ENCODE results near the gene SPACA7. TPM values are rescaled to one million over a fixed set of nuclear protein-coding genes. Genes with fewer than 3 reads are reported as not detected.

The SPACA7 gene, protein sequence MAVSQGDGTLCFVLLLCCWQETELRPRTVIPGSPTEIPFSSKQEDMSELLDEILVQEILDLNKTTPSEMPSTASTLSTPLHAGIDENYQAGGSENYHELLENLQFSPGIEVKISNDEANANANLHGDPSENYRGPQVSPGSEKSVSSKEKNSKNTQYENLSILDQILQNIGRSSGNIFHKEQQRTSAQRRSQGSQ
- not detected in 2 replicates for total RNA-seq (2014; rRNA removed; shearing (Covaris generic))
- not detected in 2 replicates for polyA plus RNA-seq (2015; cell fraction: cytosol; rRNA removed)
- polyA plus RNA-seq (2015; cell fraction: nucleus; rRNA removed), result not detected in 2 replicates

- DNase-seq (ENCODE audit: low read depth), result no peak
These were observed at the start of gene SPACA7 for GRCh38 chr13:112376050-112376681. Gene SPACA7 (plus strand): TSS chr13:112376355. CDS start chr13:112376386, 31 bp downstream.

- no peak for DNase-seq (ENCODE audit: low read depth)
These were observed 49.3 kb upstream of the SPACA7 start for GRCh38 chr13:112326821-112327370.

GRCh38 chr13:112328936-112329335 is 47.2 kb upstream of the SPACA7 start:
- DNase-seq (ENCODE audit: low read depth), result no peak

DNA sequence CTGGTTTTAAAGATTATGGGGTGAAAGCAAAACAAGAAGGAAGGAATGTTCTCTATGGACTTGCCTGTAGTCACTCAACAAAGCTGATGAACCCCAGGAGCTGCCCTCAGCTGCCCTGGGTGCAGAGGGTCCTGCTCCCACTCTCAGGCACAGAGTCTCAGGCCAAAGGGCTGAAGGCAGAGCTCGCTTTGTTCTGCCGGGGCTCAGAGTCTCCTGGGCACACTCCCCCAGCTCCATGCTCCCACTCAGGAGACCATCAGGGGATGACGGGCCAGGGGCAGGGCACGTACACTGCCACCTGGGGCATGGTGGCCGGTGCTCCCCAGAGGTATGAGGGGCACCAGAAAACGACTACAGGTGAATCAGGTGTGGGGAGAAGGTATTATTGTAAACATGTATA is 46.8 kb upstream of the SPACA7 start:
- no peak for DNase-seq (ENCODE audit: low read depth)

DNA sequence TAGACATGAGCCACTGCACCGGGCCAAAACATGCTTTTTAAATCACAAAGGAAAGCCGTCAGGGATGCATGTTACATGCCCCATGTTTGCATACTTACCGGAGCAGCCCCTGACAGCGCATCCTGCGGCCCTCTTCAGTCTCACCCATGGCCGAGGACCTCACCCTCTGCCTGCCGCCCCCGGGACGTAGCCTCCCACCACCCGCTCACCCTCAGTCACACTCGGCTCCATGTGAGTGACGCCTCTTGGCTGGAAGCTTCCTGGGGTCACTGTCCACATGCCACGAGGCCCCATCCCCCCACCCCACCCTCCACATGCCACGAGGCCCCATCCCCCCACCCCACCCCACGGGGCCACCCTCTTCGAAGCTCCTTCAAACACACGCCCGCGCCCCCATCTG is 46.1 kb upstream of the SPACA7 start:
- DNase-seq (ENCODE audit: low read depth), result no peak

DNA sequence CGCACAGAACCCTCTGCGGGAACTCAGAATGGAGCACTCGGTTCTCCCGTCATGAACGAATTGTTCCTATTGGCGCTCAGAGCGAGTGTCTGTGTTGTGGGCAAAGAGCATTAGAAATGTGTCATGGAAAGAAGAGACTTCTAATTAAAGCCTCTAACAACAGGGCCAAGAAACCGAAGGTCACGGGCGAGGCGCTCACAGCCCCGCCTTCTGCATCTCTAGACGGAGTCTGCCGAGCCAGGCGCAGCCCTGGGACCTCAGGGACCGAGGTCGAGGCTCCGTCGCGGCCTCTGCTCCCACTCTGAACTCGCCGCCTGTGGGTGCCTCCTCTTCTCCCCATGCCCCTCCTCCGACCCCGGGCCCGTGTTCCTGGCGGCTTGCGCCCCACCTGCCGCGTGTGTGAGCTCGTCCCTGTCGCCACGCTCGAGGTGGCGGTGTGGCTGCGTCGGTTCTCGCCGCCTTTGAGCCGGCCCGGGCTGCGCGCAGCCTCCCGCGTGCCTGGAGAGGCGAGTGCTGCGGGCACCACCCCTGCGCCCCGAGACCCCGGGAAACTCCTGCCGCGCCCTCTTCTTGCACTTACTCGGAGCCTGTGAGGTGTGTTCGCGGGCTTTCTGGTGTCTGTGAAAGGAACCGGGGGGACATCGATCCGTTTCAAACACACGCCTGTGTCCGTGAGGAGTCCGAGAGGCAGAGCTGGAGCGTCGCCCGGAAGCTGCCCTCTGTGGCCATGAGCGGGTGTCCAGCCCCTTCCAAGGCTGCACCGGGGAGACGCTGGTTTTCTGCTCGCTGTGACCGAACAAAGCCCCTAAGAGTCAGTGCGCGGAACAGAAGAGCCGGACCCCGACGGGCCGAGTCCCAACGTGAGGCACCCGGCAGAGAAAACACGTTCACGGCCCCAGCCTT is 45.4 kb upstream of the SPACA7 start:
- DNase-seq (ENCODE audit: low read depth), result no peak

DNA sequence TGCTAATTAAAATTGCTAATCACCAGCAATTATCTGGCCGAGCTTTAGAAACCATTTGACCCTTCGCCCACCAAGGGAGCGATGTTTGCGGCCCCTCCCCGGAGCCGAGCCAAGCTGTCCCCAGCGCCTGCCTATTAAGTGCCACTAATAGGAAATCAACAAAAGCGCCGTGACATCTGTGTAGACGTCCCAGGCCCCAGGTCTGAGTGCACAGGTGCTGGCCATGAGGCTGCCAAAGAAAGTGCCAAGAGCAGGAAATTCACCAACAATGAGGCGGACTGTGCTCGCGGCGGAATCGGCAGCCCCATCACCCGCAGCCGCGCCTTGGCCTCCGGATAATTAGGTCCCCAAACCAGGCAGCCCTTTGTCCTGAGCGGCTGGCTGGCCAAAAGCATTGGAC is 44.5 kb upstream of the SPACA7 start:
- no peak for DNase-seq (ENCODE audit: low read depth)

- no peak for DNase-seq (ENCODE audit: low read depth)
These were observed 43.4 kb upstream of the SPACA7 start for GRCh38 chr13:112332727-112333126.

DNA sequence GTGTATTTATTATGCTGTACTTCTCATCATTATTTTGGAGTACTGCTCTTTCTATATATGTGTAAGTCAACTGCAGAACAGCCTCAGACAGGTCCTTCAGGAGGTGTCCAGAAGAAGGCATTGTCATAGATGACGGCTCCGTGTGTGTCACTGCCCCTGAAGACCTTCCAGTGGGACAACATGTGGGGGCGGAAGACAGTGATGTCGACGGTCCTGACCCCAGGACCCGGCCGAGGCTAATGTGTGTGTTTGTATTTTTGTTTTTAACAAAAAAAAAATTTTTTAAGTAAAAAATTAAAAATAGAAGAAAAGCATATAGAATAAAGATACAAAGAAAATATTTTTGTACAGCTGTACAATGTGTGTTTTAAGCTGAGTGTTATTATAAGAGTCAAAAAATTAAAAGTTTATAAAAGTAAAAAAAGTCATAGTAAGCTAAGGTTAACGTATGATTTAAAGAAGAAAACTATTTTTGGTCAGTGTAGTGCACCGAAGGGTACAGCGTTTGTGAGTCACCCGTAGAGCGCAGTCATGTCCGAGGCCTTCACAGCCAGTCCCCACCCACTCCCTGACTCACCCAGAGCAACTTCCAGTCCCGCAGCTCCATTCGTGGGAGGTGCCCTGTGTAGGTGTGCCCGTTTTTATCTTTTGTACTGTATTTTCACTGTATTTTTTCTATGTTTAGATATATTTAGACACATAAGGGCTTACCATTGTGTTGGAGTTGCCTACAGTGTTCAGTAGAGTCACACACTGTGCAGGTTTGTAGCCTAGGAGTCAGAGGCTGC is 42.2 kb upstream of the SPACA7 start:
- DNase-seq (ENCODE audit: low read depth), result peak; percentile 73

GRCh38 chr13:112335135-112335534 is 41.0 kb upstream of the SPACA7 start:
- no peak for DNase-seq (ENCODE audit: low read depth)

- DNase-seq (ENCODE audit: low read depth), result no peak
These were observed 34.7 kb upstream of the SPACA7 start for GRCh38 chr13:112341446-112341845.

- no peak for DNase-seq (ENCODE audit: low read depth)
These were observed 34.0 kb upstream of the SPACA7 start for GRCh38 chr13:112341976-112342735.

DNA sequence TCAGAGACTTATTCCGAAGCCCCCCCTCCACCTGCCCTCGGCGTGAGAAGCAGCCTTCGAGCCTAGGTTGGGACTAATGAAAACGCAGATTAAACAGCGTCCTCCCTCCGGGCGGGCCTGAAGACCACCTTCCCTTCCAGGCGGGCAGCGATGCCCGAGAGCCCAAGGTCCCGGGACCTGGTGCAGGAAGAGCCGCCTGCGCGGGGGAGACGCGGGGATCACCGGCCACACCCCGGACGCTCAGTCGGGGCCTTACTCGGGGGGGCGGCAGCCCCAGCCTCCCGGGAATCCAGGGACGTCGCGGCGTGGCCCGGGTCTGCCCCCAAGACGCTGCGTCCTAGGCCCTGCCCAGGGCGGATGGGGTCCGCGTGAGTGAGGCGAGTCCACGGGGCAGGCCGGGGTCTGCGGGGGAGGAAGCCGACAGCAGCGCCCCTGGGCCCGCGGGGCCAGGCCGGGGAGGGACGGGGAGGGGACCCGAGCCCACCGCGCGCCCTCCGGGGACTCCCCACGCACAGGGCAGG is 33.3 kb upstream of the SPACA7 start:
- DNase-seq (ENCODE audit: low read depth), result no peak

DNA sequence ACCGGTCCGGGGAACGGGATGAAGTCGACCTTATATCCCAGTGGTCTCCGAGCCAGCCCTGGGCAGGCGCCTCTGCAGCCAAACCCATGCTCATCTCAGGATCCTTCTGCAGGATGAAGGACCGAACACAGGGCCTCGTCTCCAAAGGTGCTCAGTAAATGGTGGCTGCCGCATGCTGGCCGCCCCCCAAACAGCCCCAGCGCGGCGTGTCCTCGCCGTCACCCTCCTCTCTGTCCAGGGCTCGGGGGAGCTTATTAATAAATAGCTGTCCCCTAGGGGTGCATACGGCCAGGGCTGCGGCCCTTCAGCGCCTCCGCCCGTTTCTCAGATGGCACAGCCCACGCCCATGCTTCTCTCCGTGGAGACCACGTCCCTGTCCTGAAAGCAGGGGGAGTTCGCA is 32.6 kb upstream of the SPACA7 start:
- no peak for DNase-seq (ENCODE audit: low read depth)

GRCh38 chr13:112345826-112346172 is 30.4 kb upstream of the SPACA7 start:
- DNase-seq (ENCODE audit: low read depth), result no peak

- peak; percentile 6 for DNase-seq (ENCODE audit: low read depth)
These were observed 29.8 kb upstream of the SPACA7 start for GRCh38 chr13:112346173-112346898.

DNA sequence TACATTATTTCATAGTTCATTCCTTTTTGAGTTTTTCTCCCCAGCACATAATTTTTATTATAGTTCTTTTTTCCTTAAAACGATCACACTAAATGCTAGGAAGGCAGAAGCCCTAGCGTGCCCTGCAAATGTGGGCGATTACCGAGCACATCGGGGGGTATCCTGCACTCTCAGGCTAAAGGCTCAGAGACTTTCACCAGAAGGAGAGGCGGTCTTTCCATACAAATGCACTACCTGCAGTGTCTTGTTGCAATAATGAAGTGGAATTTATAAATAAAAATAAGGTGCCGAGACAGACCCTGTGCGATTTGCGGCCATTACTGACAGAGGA is 29.3 kb upstream of the SPACA7 start:
- DNase-seq (ENCODE audit: low read depth), result no peak

GRCh38 chr13:112347986-112348385 is 28.2 kb upstream of the SPACA7 start:
- no peak for DNase-seq (ENCODE audit: low read depth)

- DNase-seq (ENCODE audit: low read depth), result no peak
These were observed 27.4 kb upstream of the SPACA7 start for GRCh38 chr13:112348642-112349345.

All from HT1080 (cell line).